Ramos (cell line): ENCODE measurements around the gene GLRX5.

Experiments
- in situ Hi-C: fragments of 300-500 bp; cut with MboI; formaldehyde crosslinking; loops from one replicate; pipeline ENCODE4 v1.14.3; 2022; ENCODE audit warnings: low sequenced_read_pairs; ENCODE audit not compliant: unreplicated experiment

The GLRX5 gene

DNA sequence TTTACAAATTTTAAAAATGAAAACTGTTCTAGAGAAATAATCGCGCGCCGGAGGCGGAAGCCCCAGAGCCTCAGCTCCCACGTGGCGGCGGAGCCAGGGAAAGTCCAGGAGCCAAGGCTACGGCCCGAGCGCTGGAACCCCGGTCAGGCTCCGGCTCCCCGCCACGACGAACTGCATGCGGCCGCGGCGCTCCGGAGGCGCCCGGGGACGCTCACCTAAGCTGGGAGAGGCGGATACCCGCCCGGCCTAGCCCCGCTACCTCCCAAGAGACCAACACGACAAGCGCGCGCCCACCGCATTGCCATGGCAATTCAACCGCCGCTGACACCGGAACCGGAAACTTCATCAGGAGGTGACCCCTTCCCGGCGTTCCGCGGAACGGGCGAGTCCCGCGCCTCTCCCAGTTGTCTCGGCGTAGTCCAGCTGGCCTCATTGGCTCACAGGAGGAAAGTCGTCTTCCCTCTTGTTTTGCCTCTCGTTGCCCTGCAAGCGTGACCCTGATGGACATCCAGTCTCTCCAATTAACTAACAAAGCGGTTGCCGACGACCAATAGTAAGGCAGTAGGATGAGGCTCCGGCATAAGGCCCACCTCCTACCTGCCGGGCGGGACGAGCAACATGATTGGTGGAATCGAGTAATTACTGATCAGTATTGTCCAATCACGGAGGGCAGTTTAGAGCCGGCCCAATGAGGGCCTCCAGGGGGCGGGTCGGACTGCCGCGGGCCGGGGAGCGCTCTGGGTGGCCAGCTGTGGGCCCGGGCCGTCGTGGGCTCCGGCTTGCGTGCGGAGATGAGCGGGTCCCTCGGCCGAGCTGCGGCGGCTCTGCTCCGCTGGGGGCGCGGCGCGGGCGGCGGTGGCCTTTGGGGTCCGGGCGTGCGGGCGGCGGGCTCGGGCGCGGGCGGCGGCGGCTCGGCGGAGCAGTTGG lies at the start of gene GLRX5:
Gene GLRX5 (plus strand): TSS at position 752 of the 927 bp plus-strand sequence. CDS start 40 bp downstream, at position 792.
- in situ Hi-C loops, result no loop called here

DNA sequence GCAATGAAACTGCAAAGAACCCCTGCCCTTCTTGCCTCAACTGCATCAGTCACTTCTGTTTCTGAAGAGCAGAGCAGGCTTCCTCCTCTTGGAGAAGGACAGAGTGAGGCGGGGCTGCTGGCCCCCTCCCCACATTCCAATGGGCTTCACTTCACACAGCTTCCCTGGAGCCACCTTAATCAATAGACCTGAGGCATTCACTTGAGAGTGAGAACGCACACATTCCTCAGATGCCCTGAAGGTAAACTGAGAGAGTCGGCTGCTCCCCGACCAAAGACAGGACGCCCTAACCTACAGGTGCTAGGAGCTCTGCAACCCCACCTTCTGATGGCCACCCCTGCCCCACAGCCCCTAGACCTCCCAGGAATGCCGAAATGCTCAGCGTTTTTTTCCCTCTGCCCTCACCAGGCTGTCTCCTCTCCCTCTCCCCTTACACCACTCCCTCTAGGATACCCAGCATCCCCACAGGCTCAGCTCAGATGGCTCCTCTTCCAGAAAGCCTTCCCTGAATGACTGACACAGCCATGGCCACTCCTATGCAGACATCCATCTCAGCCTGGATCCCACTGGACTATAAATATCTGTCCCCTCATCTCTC lies 49.5 kb upstream of the GLRX5 start:
- in situ Hi-C loops, result no loop called here

DNA sequence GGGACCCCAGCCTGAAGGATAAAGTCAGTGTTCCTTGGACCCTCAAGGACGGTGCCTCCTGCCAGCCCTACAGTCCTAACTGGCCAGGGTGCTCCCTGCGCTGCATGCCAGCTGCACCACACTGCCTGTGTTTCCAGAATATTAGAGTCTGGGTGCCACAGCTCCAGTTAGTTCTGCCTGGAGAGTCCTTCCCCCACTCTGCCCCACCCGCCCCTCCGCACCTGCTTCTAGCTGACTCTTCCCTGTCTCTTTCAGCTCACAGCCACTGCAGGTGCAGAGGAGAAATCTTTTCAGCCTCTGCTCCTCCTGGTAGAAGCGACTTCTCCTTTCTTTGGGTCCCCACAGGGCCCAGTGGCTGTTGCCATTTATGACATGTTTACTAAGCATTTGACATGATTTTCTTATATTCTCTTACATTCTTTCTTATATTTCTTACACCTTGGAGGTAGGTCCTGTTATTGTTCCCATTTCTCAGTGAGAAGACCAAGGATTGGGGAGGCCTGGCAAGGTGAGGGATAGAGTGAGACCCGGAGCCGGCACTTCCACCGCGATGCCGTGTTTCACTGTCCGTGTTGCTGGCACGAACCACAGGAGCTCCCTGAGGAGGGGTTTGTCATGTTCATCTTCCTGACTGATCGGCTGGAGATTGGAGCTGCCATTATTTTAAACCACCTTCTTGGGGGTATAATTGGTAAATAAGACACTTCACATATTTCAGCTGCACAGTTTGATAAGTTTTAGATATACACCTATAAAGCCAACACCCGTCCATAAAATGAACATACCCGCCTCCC lies 47.8 kb upstream of the GLRX5 start:
- in situ Hi-C loops, result no loop called here

DNA sequence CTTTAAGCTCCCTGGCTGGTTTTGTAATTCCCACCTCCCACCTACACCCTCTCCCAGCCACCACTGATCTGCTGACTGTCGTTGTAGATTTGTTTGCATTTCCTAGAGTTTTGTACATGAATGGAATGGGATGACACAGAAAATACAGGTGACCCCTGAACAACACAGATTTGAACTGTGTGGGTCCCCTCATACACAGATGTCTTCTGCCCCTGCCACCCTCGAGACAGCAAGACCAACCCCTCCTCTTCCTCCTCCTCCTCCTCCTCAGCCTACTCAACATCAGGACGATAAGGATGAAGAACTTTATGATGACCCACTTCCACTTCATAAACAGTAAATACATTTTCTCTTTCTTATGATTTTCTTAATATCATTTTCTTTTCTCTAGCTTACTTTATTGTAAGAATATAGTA lies 47.2 kb upstream of the GLRX5 start:
- in situ Hi-C loops, result no loop called here

DNA sequence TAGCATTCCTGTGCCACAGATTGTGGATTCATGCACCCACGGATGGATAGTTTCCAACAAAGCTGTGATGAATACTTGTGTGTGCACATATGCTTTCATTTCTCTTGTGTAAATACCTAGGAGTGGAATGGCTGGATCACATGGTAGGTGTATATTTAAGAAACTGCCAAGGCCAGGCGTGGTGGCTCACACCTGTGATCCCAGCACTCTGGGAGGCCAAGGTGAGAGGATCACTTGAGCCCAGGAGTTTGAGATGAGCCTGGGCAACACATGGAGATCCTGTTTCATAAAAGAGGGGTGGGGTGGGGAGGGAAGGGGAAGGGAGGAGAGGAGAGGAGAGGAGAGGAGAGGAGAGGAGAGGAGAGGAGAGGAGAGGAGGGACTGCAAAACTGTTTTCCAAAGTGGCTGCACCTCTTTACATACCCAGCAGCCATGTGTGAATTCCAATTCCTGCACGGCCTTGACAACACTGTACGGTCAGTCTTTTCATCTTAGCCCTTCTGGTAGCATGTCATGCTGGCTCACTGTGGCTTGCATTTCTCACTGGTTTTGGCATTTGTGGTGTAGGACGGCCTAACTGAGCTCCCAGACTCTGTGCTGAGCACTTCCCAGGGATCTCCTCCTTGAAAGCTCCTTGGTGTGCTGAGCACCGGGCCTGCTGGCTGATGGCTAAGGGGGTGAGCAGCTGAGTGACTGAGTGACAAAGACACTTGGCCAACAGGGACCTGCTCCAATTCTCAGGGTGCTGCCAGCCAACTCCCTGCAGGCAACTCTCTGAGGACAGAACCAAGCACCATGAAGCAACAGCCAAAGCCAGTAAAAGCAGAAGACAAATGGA lies 46.3 kb upstream of the GLRX5 start:
- in situ Hi-C loops, result no loop called here

DNA sequence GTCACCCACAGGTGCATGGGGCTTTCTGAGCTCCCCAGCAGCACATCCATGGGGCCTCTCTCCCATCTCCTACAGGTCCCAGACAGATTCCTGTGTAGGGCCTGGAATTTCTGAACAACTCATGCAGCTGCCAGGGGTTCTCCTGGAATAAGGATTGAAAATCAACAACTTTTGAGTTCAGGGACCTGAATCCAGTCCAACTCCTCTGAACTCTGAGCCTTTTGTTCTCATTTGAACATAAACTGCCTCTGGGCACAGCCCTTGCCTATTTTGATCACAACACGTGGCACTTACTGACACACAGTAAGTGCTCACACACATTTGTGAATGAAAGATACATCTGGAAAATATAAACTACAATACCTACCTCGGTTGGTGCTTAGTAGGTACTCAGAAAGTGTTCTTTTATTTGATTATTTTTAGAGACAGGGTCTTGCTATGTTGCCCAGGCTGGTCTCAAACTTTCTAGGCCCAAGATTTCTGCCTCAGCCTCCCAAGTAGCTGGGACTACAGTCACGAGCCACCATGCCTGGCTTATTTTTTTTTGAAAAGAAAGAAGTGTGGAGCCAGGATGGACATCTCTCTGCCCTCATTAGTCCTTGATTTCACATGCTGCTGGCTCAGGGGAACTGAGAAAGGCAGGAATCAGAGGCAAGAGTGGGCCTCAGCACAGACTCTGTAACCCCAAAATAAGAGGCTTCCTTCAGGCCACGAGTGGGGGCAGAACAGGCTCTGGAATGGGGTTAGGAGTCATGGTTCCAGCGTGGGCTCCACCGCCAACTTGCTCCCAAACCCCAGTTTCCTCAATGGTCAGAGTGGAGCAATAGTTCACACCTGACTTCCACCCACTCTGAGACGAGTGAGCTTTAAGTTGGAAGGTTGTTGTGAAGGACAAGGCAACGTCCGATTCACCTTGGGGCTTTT lies 45.4 kb upstream of the GLRX5 start:
- in situ Hi-C loops, result no loop called here

DNA sequence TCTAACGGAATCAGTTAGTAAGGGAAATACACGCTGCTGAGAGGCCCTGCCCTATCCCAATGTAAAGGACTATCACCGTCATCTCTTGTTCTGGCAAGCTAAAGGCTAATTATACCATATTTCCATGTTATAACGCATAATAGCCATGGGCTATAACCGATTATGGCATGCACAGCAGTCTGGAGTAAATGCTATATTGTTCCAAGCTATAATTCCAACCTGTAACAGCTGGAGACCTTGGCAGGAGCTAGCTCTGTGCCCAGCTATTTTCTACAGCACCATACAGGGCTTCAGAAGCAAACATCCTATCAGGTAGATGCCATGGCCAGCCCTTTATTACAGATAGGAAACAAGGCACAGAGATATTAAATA lies 44.7 kb upstream of the GLRX5 start:
- in situ Hi-C loops, result no loop called here

DNA sequence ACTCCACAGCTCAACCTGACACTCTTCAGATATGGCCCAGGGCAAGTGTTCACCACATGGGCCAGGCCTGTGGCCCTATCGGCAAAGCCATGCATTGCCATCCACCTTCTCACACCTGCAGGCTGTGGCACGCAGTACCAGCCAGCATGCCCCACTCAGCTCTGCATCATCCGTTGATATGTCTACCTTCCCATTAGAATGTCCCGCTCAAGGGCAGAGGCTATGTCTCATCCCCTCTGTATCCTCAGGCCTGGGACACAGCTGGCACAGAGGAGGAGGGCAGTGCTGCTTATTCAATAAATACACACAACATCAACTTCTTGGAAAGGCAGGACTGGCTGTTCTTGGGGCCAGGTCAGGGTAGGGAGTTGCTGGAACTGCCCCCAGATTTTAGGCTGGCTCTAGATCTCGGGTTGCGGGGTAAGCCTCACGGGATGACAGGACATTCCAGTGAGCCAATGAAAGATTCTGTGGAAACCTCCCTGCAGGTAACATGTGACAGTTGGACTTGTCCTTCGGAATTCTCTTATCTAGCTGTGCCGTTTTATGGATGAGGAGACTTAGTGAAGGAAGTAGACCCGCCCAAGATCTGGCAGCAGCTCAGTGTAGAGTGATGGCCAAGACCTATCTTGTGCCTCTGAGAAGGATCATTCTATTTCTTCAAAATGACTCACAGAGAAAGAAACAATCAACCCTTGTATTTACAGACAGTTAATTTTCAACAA lies 44.0 kb upstream of the GLRX5 start:
- in situ Hi-C loops, result no loop called here

DNA sequence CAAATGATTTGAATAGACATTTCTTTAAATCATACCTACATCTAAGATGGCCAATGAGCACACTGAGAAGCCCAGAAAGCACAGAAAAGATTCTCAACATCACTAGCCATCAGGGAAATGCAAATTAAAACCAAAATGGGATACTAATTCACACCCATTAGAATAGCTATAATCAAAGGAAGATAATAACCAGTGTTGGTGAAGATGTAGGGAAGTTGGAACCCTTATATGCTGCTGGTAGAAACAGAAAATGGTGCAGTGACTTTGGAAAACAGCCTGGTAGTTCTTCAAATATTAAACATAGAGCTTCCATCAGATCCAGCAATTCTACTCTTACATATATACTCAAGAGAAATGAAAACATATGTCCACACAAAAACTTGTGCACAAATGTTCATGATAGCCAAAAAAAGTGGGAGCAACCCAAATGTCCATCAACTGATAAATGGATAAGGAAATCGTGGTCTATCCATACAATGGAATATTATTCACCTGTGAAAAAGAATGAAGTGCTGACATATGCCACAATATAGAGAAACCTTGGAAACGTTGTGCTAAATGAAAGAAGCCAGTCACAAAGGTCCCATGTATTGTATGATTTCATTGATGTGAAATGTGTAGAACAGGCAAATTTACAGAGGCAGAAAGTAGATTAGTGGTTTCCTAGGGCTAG lies 42.8 kb upstream of the GLRX5 start:
- in situ Hi-C loops, result no loop called here

DNA sequence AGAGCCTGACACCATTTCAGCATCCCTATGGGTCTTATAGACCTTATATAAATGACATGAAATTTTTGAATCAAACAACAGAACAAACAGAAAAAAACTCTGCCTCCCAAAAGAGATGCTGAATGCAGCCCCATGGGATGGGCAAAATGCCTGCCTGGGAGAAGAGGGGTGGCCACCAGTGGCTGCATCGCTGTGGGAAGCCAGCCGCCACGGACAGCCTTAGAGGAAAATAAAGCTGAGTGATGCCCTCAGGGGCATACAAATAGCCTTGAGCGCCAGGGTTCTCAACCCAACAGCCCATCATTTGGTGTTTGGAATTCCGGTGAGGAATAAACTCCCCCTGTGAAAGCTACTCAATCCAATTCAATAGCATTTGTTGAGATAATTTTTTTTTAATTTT lies 41.3 kb upstream of the GLRX5 start:
- in situ Hi-C loops, result no loop called here

DNA sequence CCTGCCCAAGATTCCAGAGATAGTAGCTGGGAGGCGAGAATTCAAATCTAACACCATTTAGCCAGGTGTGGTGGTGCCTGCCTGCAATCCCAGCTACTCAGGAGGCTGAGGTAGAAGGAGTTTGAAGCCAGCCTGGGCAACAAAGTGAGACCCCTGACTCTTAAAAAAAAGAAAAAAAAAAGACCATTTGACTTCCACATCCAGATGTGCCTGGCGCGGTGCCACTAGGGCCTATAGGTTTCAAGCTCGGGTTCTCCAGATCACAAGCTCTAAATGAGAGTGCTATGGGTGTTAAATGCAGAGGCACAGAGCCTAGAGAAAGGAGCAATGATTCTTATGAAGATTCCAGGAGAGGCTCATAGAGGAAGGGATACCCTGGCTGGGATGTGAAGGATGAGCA lies 40.9 kb upstream of the GLRX5 start:
- in situ Hi-C loops, result no loop called here

DNA sequence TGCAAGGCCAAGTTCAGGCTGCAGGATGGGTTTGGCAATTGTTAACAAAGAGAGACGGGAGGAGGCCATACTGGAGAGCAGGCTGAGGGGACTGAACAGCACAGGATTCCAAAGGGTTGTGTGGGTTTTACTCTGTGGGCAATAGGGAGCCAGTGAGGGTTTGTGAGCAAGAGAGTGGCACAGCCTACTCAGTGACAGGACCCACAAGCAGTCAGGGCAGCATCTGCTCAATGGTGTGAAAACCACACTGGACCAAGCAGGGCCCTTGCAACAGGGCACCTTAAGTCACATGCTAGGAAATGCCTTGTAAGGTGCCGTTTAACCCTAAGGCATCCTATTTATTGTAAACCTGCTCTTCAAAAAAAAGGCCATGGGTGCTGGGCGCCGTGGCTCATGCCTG lies 40.4 kb upstream of the GLRX5 start:
- in situ Hi-C loops, result no loop called here

DNA sequence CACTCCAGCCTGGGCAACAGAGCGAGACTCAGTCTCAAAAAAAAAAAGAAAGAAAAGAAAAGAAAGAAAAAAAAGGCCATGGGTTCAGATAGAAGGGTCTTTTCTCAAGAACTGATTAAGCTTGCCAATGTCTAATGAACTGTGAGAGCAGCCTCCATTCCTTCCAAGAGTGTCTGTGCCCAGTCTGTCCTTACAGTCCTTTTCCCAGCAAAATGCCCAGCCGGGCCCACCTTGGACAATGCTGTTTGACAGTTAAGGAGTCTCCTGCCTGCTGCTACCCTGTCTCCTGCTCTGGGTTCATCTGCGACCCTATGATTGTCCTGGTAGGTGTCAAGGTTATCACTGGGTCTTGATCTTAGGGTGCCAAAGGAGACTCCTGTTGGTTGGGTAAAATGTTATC lies 39.8 kb upstream of the GLRX5 start:
- in situ Hi-C loops, result no loop called here

DNA sequence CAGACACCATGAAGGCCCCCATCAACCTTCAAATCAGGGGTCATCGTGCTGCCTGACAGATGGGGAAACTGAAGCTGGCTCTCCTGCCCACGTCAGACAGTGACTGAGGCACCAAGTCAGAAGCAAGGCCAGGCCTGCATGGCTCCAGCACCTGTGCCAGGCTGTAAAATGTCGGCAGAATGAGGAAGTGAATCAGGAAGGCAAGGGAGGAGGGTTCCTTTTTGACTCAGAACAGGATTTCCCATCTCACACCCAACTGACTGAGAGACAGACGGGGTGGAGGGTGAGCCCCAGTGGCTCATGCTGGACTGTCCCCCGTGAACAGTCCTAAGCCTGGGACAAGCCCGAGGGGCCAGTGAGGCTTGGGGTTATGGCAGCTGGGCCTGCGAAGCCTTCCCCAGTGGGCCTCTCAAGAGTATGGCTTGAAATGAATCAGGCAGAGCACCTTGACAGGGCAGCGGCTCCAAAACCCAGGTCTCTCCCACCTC lies 39.3 kb upstream of the GLRX5 start:
- in situ Hi-C loops, result no loop called here

DNA sequence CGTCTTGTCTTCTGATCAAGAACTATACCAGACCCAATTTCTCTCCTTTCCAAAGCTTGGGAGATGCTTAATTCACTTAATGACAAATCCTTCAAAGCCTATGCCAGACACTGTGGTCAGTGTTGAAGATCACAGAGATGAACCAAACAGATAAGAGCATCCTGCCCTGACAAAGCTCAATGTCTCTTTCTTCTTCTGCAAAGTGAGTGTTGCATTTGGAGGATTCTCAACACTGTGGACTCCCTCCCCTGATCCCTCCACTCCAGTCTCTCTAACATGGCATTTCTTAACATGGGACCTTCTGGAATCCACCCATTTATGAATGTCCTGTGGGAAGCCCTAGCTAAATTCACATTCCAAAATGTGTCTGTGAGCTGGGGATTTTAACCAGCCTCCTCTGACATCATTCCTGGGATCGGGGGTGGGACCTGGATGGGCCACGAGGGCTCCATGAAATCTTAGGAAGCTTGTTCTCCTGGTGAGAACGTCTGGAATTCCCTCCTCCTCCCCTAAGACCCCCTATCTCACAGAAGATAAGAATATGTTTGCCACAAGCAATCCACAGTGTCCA lies 38.7 kb upstream of the GLRX5 start:
- in situ Hi-C loops, result no loop called here

DNA sequence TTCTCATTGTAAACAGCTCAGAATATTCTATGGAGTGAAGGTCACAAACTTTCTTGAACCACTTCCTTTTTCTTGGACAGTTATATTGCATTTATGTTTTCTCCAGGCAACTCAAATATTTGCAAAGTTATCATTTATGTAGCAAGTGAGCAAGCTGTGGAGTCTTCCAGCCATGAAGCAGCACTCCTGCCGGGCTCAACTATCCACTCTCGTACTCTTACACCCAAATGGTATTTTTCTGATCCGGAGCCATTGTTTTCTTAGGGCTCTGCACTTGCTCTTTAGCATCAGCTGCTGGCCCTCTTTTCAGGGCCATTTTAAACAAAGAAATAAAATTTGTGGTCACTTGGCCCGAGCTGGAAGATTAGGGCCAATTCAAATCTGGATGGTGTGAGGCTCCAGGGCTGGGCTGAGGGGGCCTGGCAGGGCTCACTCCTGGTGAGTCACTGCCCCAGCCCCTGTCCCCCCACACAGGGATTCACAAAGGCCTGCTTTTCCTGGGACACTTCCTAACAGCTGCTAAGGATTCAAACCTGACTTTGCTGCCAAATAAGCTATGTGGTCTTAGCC lies 38.1 kb upstream of the GLRX5 start:
- in situ Hi-C loops, result no loop called here

DNA sequence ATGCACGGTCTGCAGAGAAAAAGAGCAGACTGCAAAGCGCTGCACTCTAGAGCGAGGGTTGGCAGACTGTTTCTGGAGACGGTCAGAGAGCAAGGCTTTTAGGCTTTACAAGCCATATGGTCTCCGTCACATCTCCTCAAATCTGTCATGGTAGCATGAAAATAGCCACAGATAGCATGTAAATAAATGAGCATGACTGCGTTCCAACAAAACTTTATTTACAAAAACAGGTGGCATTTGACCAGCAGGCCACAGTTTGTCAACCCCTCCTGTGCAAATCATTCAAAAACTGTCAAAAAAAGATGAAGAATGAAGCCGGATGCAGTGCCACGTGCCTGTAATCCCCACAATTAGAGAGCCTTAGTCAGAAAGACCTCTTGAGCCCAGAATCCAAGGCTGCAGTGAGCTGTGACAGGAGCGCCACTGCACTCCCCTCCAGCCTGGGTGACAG lies 37.3 kb upstream of the GLRX5 start:
- in situ Hi-C loops, result no loop called here
